ENCODE data around the gene NEK10.

DNA sequence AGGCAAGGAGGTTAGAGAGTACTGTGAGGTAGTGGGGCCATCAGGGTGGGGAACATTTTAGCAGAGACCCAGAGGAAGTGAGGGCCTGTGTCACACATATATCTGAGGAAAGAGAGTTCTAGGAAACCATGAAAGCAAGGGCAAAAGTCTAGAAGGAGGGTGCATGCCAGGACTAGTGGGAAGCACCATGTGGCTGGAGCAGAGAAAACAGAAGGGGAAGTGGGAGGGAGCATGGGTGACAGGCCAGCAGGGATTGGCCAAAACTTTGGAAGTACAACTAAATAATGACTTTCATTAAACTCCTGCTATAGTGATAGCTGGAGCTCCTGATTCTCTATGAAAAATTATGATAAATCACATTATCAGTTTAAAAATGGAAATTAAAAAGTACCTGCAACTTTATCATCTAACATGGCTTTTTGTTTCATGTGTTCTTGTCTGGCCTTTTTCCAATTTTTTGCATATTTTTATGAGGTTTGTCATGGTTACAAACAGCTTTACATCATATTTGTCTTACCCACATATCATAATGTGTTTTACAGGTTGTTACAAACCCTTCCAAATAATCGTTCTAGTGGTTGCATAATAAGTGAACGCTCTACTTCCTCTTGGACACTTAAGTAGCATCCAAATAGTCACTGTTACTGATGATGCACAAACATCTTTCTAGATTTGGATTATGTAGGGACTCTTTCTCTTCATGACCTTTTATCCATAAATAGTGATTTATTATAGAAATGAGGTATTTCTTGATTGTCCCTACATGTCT, 168.3 kb downstream of the NEK10 start:
- TF ChIP-seq EZH2 (IDR thresholded peaks at IDR 0.05) (no peak), POLR2AphosphoS5 (IDR thresholded peaks at IDR 0.05; ENCODE audit: borderline replicate concordance, low read depth, low read length) (no peak)

Measured in SK-N-MC (cell line).